Cardiac fibroblast (primary cell): ENCODE results near the gene LCE2D.
A peak's percentile ranks its signal among the peaks of the same experiment; 100 is the strongest.

Experiments used
- DNase-seq, 2 donors: peaks; one replicate each; pipeline versions ENCODE4 v3.0.0 to v3.0.0-alpha.2; 2010; ENCODE audit warnings: low read depth in 2 of 2
- H3K4me3 ChIP-seq, 2 donors: replicated peaks in 1 of 2; 1 replicate in 1 of 2; 2 replicates in 1 of 2; pipeline ENCODE4 v1.5.1; 2011; ENCODE audit warnings: low read depth in 2 of 2, low read length in 2 of 2, mild to moderate bottlenecking in 2 of 2, moderate library complexity in 1 of 2
- CTCF ChIP-seq: IDR thresholded peaks from one replicate; pipeline ENCODE4 v1.5.1; 2011; ENCODE audit warnings: low read depth, mild to moderate bottlenecking, low read length, inconsistent platforms

The LCE2D gene

GRCh38 chr1:152630596-152630995 lies 32.6 kb upstream of the LCE2D start:
- DNase-seq: no peak
- H3K4me3 ChIP-seq: no peak overlapping the region
- TF ChIP-seq CTCF: no peak

- no peak overlapping the region for H3K4me3 ChIP-seq
- DNase-seq: no peak
- no peak for TF ChIP-seq CTCF
Observed at GRCh38 chr1:152640351-152640750, 22.8 kb upstream of the LCE2D start.

- no peak for DNase-seq
- no peak for TF ChIP-seq CTCF
Observed at GRCh38 chr1:152643945-152644344, 19.2 kb upstream of the LCE2D start.

GRCh38 chr1:152645146-152645545 lies 18.0 kb upstream of the LCE2D start:
- DNase-seq: no peak
- no peak overlapping the region for H3K4me3 ChIP-seq
- no peak for TF ChIP-seq CTCF

More at GRCh38 chr1:152643945-152644344, 19.2 kb upstream of the LCE2D start:
- no peak overlapping the region for H3K4me3 ChIP-seq

GRCh38 chr1:152646656-152647055 lies 16.5 kb upstream of the LCE2D start:
- TF ChIP-seq CTCF: no peak
- DNase-seq: no peak
- H3K4me3 ChIP-seq: no peak overlapping the region

- TF ChIP-seq CTCF: peak; percentile 75
- DNase-seq: peak; percentile 58 to 61
- no peak overlapping the region for H3K4me3 ChIP-seq
Observed at GRCh38 chr1:152654110-152654509, 9.1 kb upstream of the LCE2D start.

GRCh38 chr1:152656459-152656858 lies 6.7 kb upstream of the LCE2D start:
- no peak for DNase-seq
- no peak overlapping the region for H3K4me3 ChIP-seq
- TF ChIP-seq CTCF: no peak
